ENCODE results near the gene PTPRD. TPM values are rescaled to one million over a fixed set of nuclear protein-coding genes. Genes with fewer than 3 reads are reported as not detected.

Gene PTPRD
- total RNA-seq, 3 donors from 2014 or later, result 0.26 to 0.49 (median 0.28) TPM

DNA sequence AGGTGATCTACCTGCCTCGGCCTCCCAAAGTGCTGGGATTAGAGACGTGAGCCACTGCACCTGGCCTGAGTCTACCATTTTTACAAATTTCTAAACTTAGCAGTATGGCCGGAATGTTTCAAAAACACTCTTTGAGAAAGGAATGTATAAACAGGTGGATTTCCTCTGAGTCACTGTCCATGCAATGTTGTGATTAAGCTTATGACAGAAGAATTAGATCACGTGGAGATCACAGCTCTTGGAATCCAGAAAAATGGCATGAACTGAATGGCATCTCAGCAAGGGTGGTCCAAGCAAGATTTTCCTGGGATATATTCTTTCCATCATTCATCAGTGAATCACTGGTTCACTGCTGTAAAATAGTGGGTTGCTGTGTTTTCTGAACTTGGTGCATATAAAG lies 865.0 kb downstream of the PTPRD start:
- no peaks in the 10 kb centered on the region for H3K27me3 Mint-ChIP-seq (ENCODE audit: low read depth)
- peaks cover 4% of the 10 kb centered on the region for H3K9me3 Mint-ChIP-seq
- no peaks in the 10 kb centered on the region for H3K36me3 Mint-ChIP-seq (ENCODE audit: insufficient read depth)
- no peaks in the 10 kb centered on the region for H3K4me1 Mint-ChIP-seq (ENCODE audit: low read depth)
- DNase-seq, result no peak
- no peak for ATAC-seq
- no peak overlapping the region for H3K4me3 Mint-ChIP-seq

- H3K4me3 Mint-ChIP-seq, result no peak overlapping the region
- ATAC-seq (no peak), DNase-seq (no peak)
- H3K27me3 Mint-ChIP-seq (ENCODE audit: low read depth), result no peaks in the 10 kb centered on the region
- H3K36me3 Mint-ChIP-seq (ENCODE audit: insufficient read depth), result no peaks in the 10 kb centered on the region
- H3K4me1 Mint-ChIP-seq (ENCODE audit: low read depth), result no peaks in the 10 kb centered on the region
- H3K9me3 Mint-ChIP-seq, result peaks cover 4% of the 10 kb centered on the region
Observed at GRCh38 chr9:9746826-9747225, 866.0 kb downstream of the PTPRD start.

- no peaks in the 10 kb centered on the region for H3K27me3 Mint-ChIP-seq (ENCODE audit: low read depth)
- no peak for DNase-seq
- H3K4me3 Mint-ChIP-seq, result no peak overlapping the region
- no peaks in the 10 kb centered on the region for H3K4me1 Mint-ChIP-seq (ENCODE audit: low read depth)
- peaks cover 10% of the 10 kb centered on the region for H3K9me3 Mint-ChIP-seq
- no peak for ATAC-seq
- no peaks in the 10 kb centered on the region for H3K36me3 Mint-ChIP-seq (ENCODE audit: insufficient read depth)
Observed at GRCh38 chr9:9743822-9744221, 869.0 kb downstream of the PTPRD start.

- no peak overlapping the region for H3K4me3 Mint-ChIP-seq
- H3K4me1 Mint-ChIP-seq (ENCODE audit: low read depth), result no peaks in the 10 kb centered on the region
- no peaks in the 10 kb centered on the region for H3K36me3 Mint-ChIP-seq (ENCODE audit: insufficient read depth)
- H3K27me3 Mint-ChIP-seq (ENCODE audit: low read depth), result no peaks in the 10 kb centered on the region
- no peak for ATAC-seq
- no peak for DNase-seq
- H3K9me3 Mint-ChIP-seq, result peaks cover 18% of the 10 kb centered on the region
Observed at GRCh38 chr9:9730174-9730573, 882.6 kb downstream of the PTPRD start.

- no peaks in the 10 kb centered on the region for H3K36me3 Mint-ChIP-seq (ENCODE audit: insufficient read depth)
- H3K4me3 Mint-ChIP-seq, result no peak overlapping the region
- H3K4me1 Mint-ChIP-seq (ENCODE audit: low read depth), result no peaks in the 10 kb centered on the region
- ATAC-seq (no peak), DNase-seq (no peak)
- no peaks in the 10 kb centered on the region for H3K27me3 Mint-ChIP-seq (ENCODE audit: low read depth)
- peaks cover 18% of the 10 kb centered on the region for H3K9me3 Mint-ChIP-seq
Observed at GRCh38 chr9:9729082-9729481, 883.7 kb downstream of the PTPRD start.

GRCh38 chr9:9719373-9720112 lies 893.3 kb downstream of the PTPRD start:
- no peaks in the 10 kb centered on the region for H3K4me1 Mint-ChIP-seq (ENCODE audit: low read depth)
- ATAC-seq (no peak), DNase-seq (no peak)
- no peaks in the 10 kb centered on the region for H3K36me3 Mint-ChIP-seq (ENCODE audit: insufficient read depth)
- no peak overlapping the region for H3K4me3 Mint-ChIP-seq
- H3K27me3 Mint-ChIP-seq (ENCODE audit: low read depth), result no peaks in the 10 kb centered on the region
- H3K9me3 Mint-ChIP-seq, result peaks cover 8% of the 10 kb centered on the region

DNA sequence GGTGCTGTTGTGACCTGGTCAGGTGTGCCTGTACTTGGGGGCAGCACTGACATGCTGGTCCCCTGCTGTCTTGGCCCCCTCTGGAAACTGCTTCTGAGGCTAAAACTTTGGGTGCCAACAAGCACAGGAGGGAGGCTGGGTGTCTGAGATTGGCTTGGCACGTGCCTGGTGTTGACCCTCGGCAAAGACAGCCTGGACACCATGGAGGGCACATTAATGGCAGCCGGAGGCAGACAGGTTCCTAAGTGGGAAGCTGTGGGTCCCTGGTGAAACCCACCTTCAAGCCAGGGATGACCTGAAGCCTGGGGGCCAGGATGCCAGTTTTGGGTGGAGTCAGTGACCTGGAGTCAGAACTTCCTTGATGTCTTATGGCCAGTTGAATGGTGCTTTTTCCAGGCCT lies 894.1 kb downstream of the PTPRD start:
- Mint-ChIP-seq H3K27me3 (ENCODE audit: low read depth) (no peaks in the 10 kb centered on the region), H3K4me3 (no peak overlapping the region), H3K4me1 (ENCODE audit: low read depth) (no peaks in the 10 kb centered on the region), H3K36me3 (ENCODE audit: insufficient read depth) (no peaks in the 10 kb centered on the region), H3K9me3 (peaks cover 8% of the 10 kb centered on the region)
- ATAC-seq (no peak), DNase-seq (no peak)

- H3K4me1 Mint-ChIP-seq (ENCODE audit: low read depth), result no peaks in the 10 kb centered on the region
- H3K27me3 Mint-ChIP-seq (ENCODE audit: low read depth), result no peaks in the 10 kb centered on the region
- H3K9me3 Mint-ChIP-seq, result peaks cover 6% of the 10 kb centered on the region
- no peaks in the 10 kb centered on the region for H3K36me3 Mint-ChIP-seq (ENCODE audit: insufficient read depth)
- DNase-seq (no peak), ATAC-seq (no peak)
- H3K4me3 Mint-ChIP-seq, result no peak overlapping the region
Observed at GRCh38 chr9:9679433-9679832, 933.4 kb downstream of the PTPRD start.

DNA sequence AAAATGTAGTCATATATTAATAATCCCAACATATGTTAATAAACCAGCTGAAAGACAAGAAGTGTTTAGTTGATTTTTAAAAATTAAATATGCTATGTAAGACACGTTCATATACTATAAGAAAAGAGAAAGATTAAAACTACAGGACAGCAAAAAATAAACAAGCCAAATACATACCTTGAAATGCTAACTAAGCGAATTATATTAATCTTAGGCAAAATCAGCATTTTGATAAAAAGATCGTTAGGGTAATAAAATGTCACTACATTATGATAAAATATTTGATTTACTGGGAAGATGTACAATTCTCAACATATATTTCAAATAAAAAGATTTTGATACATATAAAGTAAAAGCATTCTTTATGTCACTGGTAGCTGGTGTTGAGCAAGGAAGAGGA lies 938.3 kb downstream of the PTPRD start:
- H3K9me3 Mint-ChIP-seq, result peaks cover 16% of the 10 kb centered on the region
- no peaks in the 10 kb centered on the region for H3K36me3 Mint-ChIP-seq (ENCODE audit: insufficient read depth)
- ATAC-seq (no peak), DNase-seq (no peak)
- H3K27me3 Mint-ChIP-seq (ENCODE audit: low read depth), result no peaks in the 10 kb centered on the region
- H3K4me3 Mint-ChIP-seq, result no peak overlapping the region
- H3K4me1 Mint-ChIP-seq (ENCODE audit: low read depth), result no peaks in the 10 kb centered on the region

DNA sequence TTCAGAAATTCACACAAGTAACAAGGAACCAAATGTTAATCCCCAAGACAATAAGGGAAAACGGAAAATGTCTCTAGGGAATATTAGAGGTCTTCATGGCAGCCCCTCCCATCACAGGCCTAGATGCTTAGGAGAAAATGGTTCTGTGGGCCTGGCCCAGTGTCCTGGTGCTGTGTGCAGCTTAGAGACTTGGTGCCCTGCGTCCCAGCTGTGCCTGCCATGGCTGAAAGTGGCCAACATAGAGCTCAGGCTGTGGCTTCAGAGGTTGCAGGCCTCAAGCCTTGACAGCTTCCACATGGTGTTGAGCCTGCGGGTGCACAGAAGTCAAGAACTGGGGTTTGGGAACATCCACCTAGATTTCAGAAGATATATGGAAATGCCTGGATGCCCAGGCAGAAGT lies 942.3 kb downstream of the PTPRD start:
- Mint-ChIP-seq H3K4me3 (no peak overlapping the region), H3K27me3 (ENCODE audit: low read depth) (no peaks in the 10 kb centered on the region), H3K4me1 (ENCODE audit: low read depth) (no peaks in the 10 kb centered on the region), H3K36me3 (ENCODE audit: insufficient read depth) (no peaks in the 10 kb centered on the region), H3K9me3 (peaks cover 11% of the 10 kb centered on the region)
- DNase-seq, result no peak
- no peak for ATAC-seq

- H3K4me3 Mint-ChIP-seq, result no peak overlapping the region
- no peaks in the 10 kb centered on the region for H3K4me1 Mint-ChIP-seq (ENCODE audit: low read depth)
- no peaks in the 10 kb centered on the region for H3K36me3 Mint-ChIP-seq (ENCODE audit: insufficient read depth)
- H3K9me3 Mint-ChIP-seq, result peaks cover 3% of the 10 kb centered on the region
- no peaks in the 10 kb centered on the region for H3K27me3 Mint-ChIP-seq (ENCODE audit: low read depth)
- DNase-seq (no peak), ATAC-seq (no peak)
Observed at GRCh38 chr9:9645006-9645405, 967.8 kb downstream of the PTPRD start.

DNA sequence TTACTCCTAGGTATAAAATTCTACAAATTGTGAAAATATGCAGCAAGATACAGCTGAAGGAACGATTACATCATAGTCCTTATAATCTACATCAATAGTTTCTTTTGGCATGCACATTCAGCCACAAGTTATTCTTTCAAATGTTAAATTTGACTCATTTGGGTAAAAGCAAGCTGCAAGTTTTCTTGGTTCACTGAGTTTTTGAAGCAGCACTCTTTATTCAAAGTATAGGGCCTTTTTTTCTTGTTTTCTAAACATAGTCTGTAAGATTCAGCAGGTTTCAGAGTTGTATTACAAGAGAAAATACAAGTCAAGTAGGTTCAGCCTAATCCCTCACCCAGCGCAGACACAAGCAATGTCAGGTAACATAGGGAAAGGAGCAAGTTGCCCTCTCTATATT lies 981.5 kb downstream of the PTPRD start:
- no peak overlapping the region for H3K4me3 Mint-ChIP-seq
- ATAC-seq, result no peak

DNA sequence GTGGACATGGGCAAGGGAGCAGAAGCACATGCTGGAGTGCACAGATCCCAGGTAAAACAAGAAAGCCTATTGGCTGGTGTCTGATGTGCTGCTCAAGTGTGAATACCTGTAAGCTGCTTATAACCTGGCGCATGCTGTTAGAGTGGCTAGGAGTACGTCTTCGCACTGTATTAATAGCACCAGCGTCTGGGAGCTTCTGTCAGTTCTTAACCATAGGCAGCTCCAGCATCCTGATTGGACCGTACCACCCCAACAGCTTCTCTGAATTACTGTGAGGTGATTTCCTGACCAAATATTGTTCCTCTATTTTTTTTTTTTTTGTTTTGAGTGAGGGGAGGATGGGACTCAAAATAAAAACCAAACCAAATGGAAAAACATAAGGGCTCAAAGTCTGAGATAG lies 987.6 kb downstream of the PTPRD start:
- Mint-ChIP-seq H3K36me3 (ENCODE audit: insufficient read depth) (no peaks in the 10 kb centered on the region), H3K27me3 (ENCODE audit: low read depth) (no peaks in the 10 kb centered on the region), H3K4me3 (no peak overlapping the region), H3K9me3 (peaks cover 9% of the 10 kb centered on the region), H3K4me1 (ENCODE audit: low read depth) (no peaks in the 10 kb centered on the region)
- no peak for ATAC-seq
- DNase-seq, result no peak

More for the DNA sequence above, 981.5 kb downstream of the PTPRD start:
- Mint-ChIP-seq H3K9me3 (peaks cover 18% of the 10 kb centered on the region), H3K36me3 (ENCODE audit: insufficient read depth) (no peaks in the 10 kb centered on the region), H3K4me1 (ENCODE audit: low read depth) (no peaks in the 10 kb centered on the region), H3K27me3 (ENCODE audit: low read depth) (no peaks in the 10 kb centered on the region)
- DNase-seq, result no peak

DNA sequence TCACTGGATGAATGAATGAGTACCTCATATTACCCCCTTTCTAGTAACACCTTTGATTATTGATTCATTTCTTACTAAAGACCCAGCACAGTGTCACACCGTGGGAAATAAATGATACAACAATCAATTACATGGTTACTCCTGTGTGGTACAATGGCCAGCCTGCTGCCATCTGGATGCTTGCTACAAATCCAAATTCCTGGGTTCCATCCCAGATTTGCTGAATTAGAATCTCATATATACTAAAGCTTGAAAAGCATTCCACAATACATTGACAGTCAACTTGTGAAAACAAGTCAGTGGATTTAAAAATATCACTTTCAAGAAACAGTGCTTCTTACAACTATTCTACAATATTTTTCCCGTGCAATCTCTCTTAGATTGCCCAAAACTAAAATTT lies 989.3 kb downstream of the PTPRD start:
- DNase-seq (no peak), ATAC-seq (no peak)
- Mint-ChIP-seq H3K4me1 (ENCODE audit: low read depth) (no peaks in the 10 kb centered on the region), H3K27me3 (ENCODE audit: low read depth) (no peaks in the 10 kb centered on the region), H3K4me3 (no peak overlapping the region), H3K9me3 (peaks cover 9% of the 10 kb centered on the region), H3K36me3 (ENCODE audit: insufficient read depth) (no peaks in the 10 kb centered on the region)

GRCh38 chr9:9621355-9621940 lies 991.4 kb downstream of the PTPRD start:
- no peaks in the 10 kb centered on the region for H3K36me3 Mint-ChIP-seq (ENCODE audit: insufficient read depth)
- H3K27me3 Mint-ChIP-seq (ENCODE audit: low read depth), result no peaks in the 10 kb centered on the region
- H3K9me3 Mint-ChIP-seq, result peaks cover 7% of the 10 kb centered on the region
- DNase-seq (no peak), ATAC-seq (no peak)
- no peak overlapping the region for H3K4me3 Mint-ChIP-seq
- H3K4me1 Mint-ChIP-seq (ENCODE audit: low read depth), result no peaks in the 10 kb centered on the region

Data from activated T-cell treated with anti-CD3 and anti-CD28 coated beads, Interleukin-2, amount 50 U/mL, for 4 hours (primary cell).